Liver (tissue), 9 donors: ENCODE measurements around the gene SCN9A. TPM values are rescaled to one million over a fixed set of nuclear protein-coding genes. Genes with fewer than 3 reads are reported as not detected.

ENCODE experiments used
- DNase-seq: peaks from one replicate; pipeline ENCODE4 v3.0.0-alpha.2; 2017; ENCODE audit warnings: low spot score
- H3K27ac ChIP-seq, 2 donors: one replicate each; pipeline ENCODE4 v1.7.0; 2013; ENCODE audit warnings: inconsistent platforms in 2 of 2, low read length in 2 of 2, control low read depth in 1 of 2, low read depth in 1 of 2, mild to moderate bottlenecking in 1 of 2
- H3K27me3 ChIP-seq, 4 donors: one replicate each; pipeline versions ENCODE4 v1.6.1 to v1.7.0; 2013; ENCODE audit warnings: low read length in 3 of 4, inconsistent platforms in 1 of 4, mild to moderate bottlenecking in 1 of 4, moderate library complexity in 1 of 4; ENCODE audit not compliant: control insufficient read depth in 4 of 4, insufficient read depth in 4 of 4
- H3K36me3 ChIP-seq, 4 donors: one replicate each; pipeline versions ENCODE4 v1.6.1 to v1.7.0; 2013; ENCODE audit warnings: low read length in 3 of 4, mild to moderate bottlenecking in 3 of 4, low read depth in 1 of 4, moderate library complexity in 1 of 4; ENCODE audit not compliant: control insufficient read depth in 4 of 4, insufficient read depth in 3 of 4
- H3K4me1 ChIP-seq, 4 donors: one replicate each; pipeline versions ENCODE4 v1.6.1 to v1.7.0; 2013; ENCODE audit warnings: low read length in 3 of 4, mild to moderate bottlenecking in 3 of 4, moderate library complexity in 1 of 4; ENCODE audit not compliant: control insufficient read depth in 4 of 4, insufficient read depth in 4 of 4
- H3K4me3 ChIP-seq, 3 donors: one replicate each; pipeline versions ENCODE4 v1.6.1 to v1.7.0; 2013; ENCODE audit warnings: low read length in 3 of 3, control low read depth in 1 of 3, low read depth in 1 of 3, mild to moderate bottlenecking in 1 of 3
- H3K9ac ChIP-seq, 2 donors: one replicate each; pipeline ENCODE4 v1.7.0; 2013; ENCODE audit warnings: low read length in 2 of 2, mild to moderate bottlenecking in 2 of 2, moderate library complexity in 2 of 2, control low read depth in 1 of 2, low read depth in 1 of 2
- H3K9me3 ChIP-seq, 4 donors: one replicate each; pipeline versions ENCODE4 v1.6.1 to v1.7.0; 2013; ENCODE audit warnings: low read length in 3 of 4; ENCODE audit not compliant: control insufficient read depth in 4 of 4
- ATF3 ChIP-seq: IDR thresholded peaks from 2 replicates; pipeline ENCODE4 v1.6.1; 2016; ENCODE audit warnings: antibody characterized with exemption
- EGR1 ChIP-seq, 2 donors: IDR thresholded peaks; 2 replicates each; pipeline ENCODE4 v1.6.1; 2016 to 2018; ENCODE audit warnings: antibody characterized with exemption in 2 of 2, low read depth in 2 of 2
- FOXA1 ChIP-seq: IDR thresholded peaks from 2 replicates; pipeline ENCODE4 v1.6.1; 2016; ENCODE audit warnings: antibody characterized with exemption
- FOXA2 ChIP-seq: IDR thresholded peaks from 2 replicates; pipeline ENCODE4 v1.6.1; 2016; ENCODE audit warnings: antibody characterized with exemption
- GABPA ChIP-seq, 2 donors: IDR thresholded peaks in 1 of 2; conservative IDR thresholded peaks in 1 of 2; 2 replicates each; pipeline ENCODE4 v1.6.1; 2016; ENCODE audit warnings: antibody characterized with exemption in 2 of 2, mild to moderate bottlenecking in 1 of 2, moderate library complexity in 1 of 2
- HNF4A ChIP-seq, 2 donors: conservative IDR thresholded peaks; 2 replicates each; pipeline ENCODE4 v1.6.1; 2016; ENCODE audit warnings: antibody characterized with exemption in 2 of 2, mild to moderate bottlenecking in 2 of 2
- HNF4G ChIP-seq: IDR thresholded peaks from 2 replicates; pipeline ENCODE4 v1.6.1; 2016; ENCODE audit warnings: antibody characterized with exemption
- JUND ChIP-seq, 2 donors: IDR thresholded peaks; 2 replicates each; pipeline ENCODE4 v1.6.1; 2016; ENCODE audit warnings: antibody characterized with exemption in 2 of 2
- MAX ChIP-seq: IDR thresholded peaks from 2 replicates; pipeline ENCODE4 v1.6.1; 2016; ENCODE audit warnings: antibody characterized with exemption
- NR2F2 ChIP-seq: IDR thresholded peaks from 2 replicates; pipeline ENCODE4 v1.6.1; 2016; ENCODE audit warnings: antibody characterized with exemption
- RAD21 ChIP-seq, 2 donors: IDR thresholded peaks; 2 replicates each; pipeline ENCODE4 v1.6.1; 2016; ENCODE audit warnings: antibody characterized with exemption in 2 of 2, mild to moderate bottlenecking in 2 of 2
- REST ChIP-seq: IDR thresholded peaks from 2 replicates; pipeline ENCODE4 v1.6.1; 2016; ENCODE audit warnings: antibody characterized with exemption, mild to moderate bottlenecking
- RXRA ChIP-seq, 2 donors: IDR thresholded peaks; 2 replicates each; pipeline ENCODE4 v1.6.1; 2017 to 2018; ENCODE audit warnings: antibody characterized with exemption in 2 of 2, mild to moderate bottlenecking in 1 of 2
- SP1 ChIP-seq: IDR thresholded peaks from 2 replicates; pipeline ENCODE4 v1.6.1; 2018; ENCODE audit warnings: antibody characterized with exemption, mild to moderate bottlenecking
- TAF1 ChIP-seq: conservative IDR thresholded peaks from 2 replicates; pipeline ENCODE4 v1.6.1; 2016; ENCODE audit warnings: antibody characterized with exemption, mild to moderate bottlenecking
- YY1 ChIP-seq: IDR thresholded peaks from 2 replicates; pipeline ENCODE4 v1.6.1; 2016; ENCODE audit warnings: antibody characterized with exemption, mild to moderate bottlenecking
- WGBS: extraction: QIAGEN DNeasy Blood & Tissue Kit; methylation state at CpG from one replicate; pipeline ENCODE4 v1.1.7; 2013; 5-methylcytosine and 5-hydroxymethylcytosine counted together
- polyA plus RNA-seq, 2 donors: library from polyadenylated mRNA; stranded (reverse) in 1 of 2; unstranded in 1 of 2; fragments of 200-250 nt in 1 of 2; fragments of >200 nt in 1 of 2; fragmentation: Nextera tagmentation in 1 of 2; extraction: Ambion mirVana in 1 of 2; gene quantifications; one replicate each; pipeline versions ENCODE4 v1.2.1 to v1.2.3, GENCODE V29; 2013 to 2015
- total RNA-seq, 2 donors: library from RNA; depleted of rRNA; stranded (reverse); fragments of >200 nt; gene quantifications; one replicate each; pipeline ENCODE4 v1.2.3, GENCODE V29; 2014
- TF ChIP-seq, protein P1 (sequence below): fragments of 150-350 bp; IDR thresholded peaks from 2 replicates; pipeline ENCODE4 v1.5.1; 2017; ENCODE audit warnings: improper control_type of control experiment, low read depth, low read length; ENCODE audit not compliant: missing input control
- donor health status: healthy.
- donor health status: healthy.
- donor health status: healthy.
- donor health status: healthy.
- donor health status: healthy.

Gene SCN9A
- total and polyA plus RNA-seq, 4 donors: 1.2 to 10.1 (median 9.2) TPM

- Histone ChIP-seq H3K9ac (no peak overlapping the region), H3K4me1 (no peaks in the 10 kb centered on the region), H3K27me3 (no peaks in the 10 kb centered on the region), H3K27ac (no peak overlapping the region), H3K4me3 (no peak overlapping the region), H3K36me3 (peaks cover 0 to 26% (median 10%) of the 10 kb centered on the region in 4 donors), H3K9me3 (no peaks in the 10 kb centered on the region)
- 94% methylated on average over 9 of the region's 9 CpGs for WGBS
- DNase-seq: no peak
- TF ChIP-seq REST (no peak), TAF1 (no peak), SP1 (no peak), FOXA2 (no peak), HNF4A (conservative IDR thresholded peaks at IDR 0.05) (no peak), EGR1 (IDR thresholded peaks at IDR 0.05; ENCODE audit: low read depth in 2 of 2) (no peak), JUND (IDR thresholded peaks at IDR 0.05) (no peak), MAX (no peak), RAD21 (IDR thresholded peaks at IDR 0.05) (no peak), HNF4G (no peak), RXRA (IDR thresholded peaks at IDR 0.05) (no peak), FOXA1 (no peak), NR2F2 (no peak), ATF3 (no peak), YY1 (no peak)
- TF ChIP-seq, protein P1, sequence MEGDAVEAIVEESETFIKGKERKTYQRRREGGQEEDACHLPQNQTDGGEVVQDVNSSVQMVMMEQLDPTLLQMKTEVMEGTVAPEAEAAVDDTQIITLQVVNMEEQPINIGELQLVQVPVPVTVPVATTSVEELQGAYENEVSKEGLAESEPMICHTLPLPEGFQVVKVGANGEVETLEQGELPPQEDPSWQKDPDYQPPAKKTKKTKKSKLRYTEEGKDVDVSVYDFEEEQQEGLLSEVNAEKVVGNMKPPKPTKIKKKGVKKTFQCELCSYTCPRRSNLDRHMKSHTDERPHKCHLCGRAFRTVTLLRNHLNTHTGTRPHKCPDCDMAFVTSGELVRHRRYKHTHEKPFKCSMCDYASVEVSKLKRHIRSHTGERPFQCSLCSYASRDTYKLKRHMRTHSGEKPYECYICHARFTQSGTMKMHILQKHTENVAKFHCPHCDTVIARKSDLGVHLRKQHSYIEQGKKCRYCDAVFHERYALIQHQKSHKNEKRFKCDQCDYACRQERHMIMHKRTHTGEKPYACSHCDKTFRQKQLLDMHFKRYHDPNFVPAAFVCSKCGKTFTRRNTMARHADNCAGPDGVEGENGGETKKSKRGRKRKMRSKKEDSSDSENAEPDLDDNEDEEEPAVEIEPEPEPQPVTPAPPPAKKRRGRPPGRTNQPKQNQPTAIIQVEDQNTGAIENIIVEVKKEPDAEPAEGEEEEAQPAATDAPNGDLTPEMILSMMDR: no peak
These were observed 91.4 kb downstream of the SCN9A start for GRCh38 chr2:166284359-166284758.

DNA sequence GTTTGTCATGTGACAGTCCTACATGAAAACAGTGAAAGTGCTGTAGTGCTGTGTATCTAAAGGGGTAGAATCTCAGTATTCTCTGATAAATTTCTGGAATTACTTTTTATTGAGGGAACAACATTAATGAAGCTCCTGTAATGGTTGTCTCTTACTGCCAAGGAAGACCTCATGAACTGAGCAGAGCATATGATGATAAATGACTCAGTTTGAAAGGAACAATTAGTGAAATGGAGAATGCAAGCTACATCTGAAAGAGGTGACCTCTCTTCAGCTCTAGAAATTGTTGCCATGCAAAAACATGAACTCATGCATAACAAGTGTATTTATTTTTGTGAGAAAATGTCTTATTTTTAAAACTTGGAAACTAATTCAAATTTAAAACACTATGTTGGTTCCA, 93.6 kb downstream of the SCN9A start:
- Histone ChIP-seq H3K27me3 (no peaks in the 10 kb centered on the region), H3K27ac (no peak overlapping the region), H3K4me3 (no peak overlapping the region), H3K9ac (no peak overlapping the region), H3K9me3 (no peaks in the 10 kb centered on the region), H3K36me3 (peaks cover 0 to 26% (median 11%) of the 10 kb centered on the region in 4 donors), H3K4me1 (no peaks in the 10 kb centered on the region)
- TF ChIP-seq RAD21 (IDR thresholded peaks at IDR 0.05) (no peak), FOXA1 (no peak), MAX (no peak), NR2F2 (no peak), FOXA2 (no peak), REST (no peak), HNF4G (no peak), GABPA (IDR thresholded peaks at IDR 0.05 in 1 of 2, conservative IDR thresholded peaks at IDR 0.05 in 1 of 2) (no peak)
- TF ChIP-seq, protein P1: no peak
- DNase-seq: no peak
